B cell (primary cell): ENCODE results near the gene ACACB. TPM values are rescaled to one million over a fixed set of nuclear protein-coding genes. Genes with fewer than 3 reads are reported as not detected.

ENCODE experiments used
- ATAC-seq: fragments of 200-7000 bp; cut with Tn5 transposase; one replicate; pipeline ENCODE4 v1.10.0; 2021; ENCODE audit warnings: low read depth, mild to moderate bottlenecking, moderate number of reproducible peaks, moderate library complexity
- CTCF ChIA-PET: fragments of 350-600 bp; sonication (Branson Sonifier 250); formaldehyde crosslinking; loops from one replicate; lab custom pipeline; 2021; ENCODE audit warnings: antibody characterized with exemption, inconsistent platforms; lab: Charles Lee
- POLR2A ChIA-PET: fragments of 350-600 bp; sonication (Branson Sonifier 250); formaldehyde crosslinking; loops from one replicate; lab custom pipeline; 2021; ENCODE audit warnings: antibody characterized with exemption; lab: Charles Lee
- DNase-seq: peaks from one replicate; pipeline ENCODE4 v3.0.0; 2013
- H2AFZ ChIP-seq: 2 replicates; pipeline ENCODE4 v1.6.1; 2012; ENCODE audit warnings: mild to moderate bottlenecking, low read depth, low read length; ENCODE audit not compliant: insufficient read depth, poor library complexity, severe bottlenecking
- H3K27ac ChIP-seq, 2 donors: 1 replicate in 1 of 2; 2 replicates in 1 of 2; pipeline ENCODE4 v1.5.1; 2012 to 2013; ENCODE audit warnings: low read length in 2 of 2, mild to moderate bottlenecking in 2 of 2, moderate library complexity in 1 of 2
- H3K27me3 ChIP-seq, 4 experiments: fragments of 200-600 bp in 1 of 4; sonication (generic) in 1 of 4; replicated peaks in 1 of 4; 1 replicate in 2 of 4; 2 replicates in 2 of 4; pipeline versions ENCODE4 v1.6.1 to v1.7.0; 2013 to 2016; ENCODE audit warnings: low read length in 3 of 4, mild to moderate bottlenecking in 2 of 4, mixed read lengths in 1 of 4, moderate library complexity in 1 of 4; ENCODE audit not compliant: insufficient read depth in 4 of 4, control insufficient read depth in 3 of 4; ENCODE audit errors: control extremely low read depth in 1 of 4
- H3K36me3 ChIP-seq, 2 experiments: replicated peaks in 1 of 2; 1 replicate in 1 of 2; 2 replicates in 1 of 2; pipeline versions ENCODE4 v1.6.1 to v1.7.1; 2013; ENCODE audit warnings: low read length in 1 of 2; ENCODE audit not compliant: insufficient read depth in 2 of 2, control insufficient read depth in 1 of 2; ENCODE audit errors: control extremely low read depth in 1 of 2, extremely low read depth in 1 of 2
- H3K4me1 ChIP-seq, 2 donors: fragments of 200-600 bp in 1 of 2; sonication (generic) in 1 of 2; 1 replicate in 1 of 2; 2 replicates in 1 of 2; pipeline versions ENCODE4 v1.5.1 to v1.6.1; 2013 to 2017; ENCODE audit warnings: low read length in 2 of 2; ENCODE audit not compliant: control insufficient read depth in 2 of 2, insufficient read depth in 2 of 2
- H3K4me2 ChIP-seq: replicated peaks from 2 replicates; pipeline ENCODE3; 2012; ENCODE audit warnings: mild to moderate bottlenecking, low read depth, low read length; ENCODE audit not compliant: poor library complexity, severe bottlenecking
- H3K4me3 ChIP-seq, 5 experiments: fragments of 200-600 bp in 1 of 5; sonication (generic) in 1 of 5; 1 replicate in 3 of 5; 2 replicates in 2 of 5; pipeline versions ENCODE4 v1.5.1 to v1.7.0; 2011 to 2016; ENCODE audit warnings: low read length in 4 of 5, mild to moderate bottlenecking in 4 of 5, low read depth in 2 of 5, control low read depth in 1 of 5, moderate library complexity in 1 of 5; ENCODE audit not compliant: insufficient read depth in 1 of 5; ENCODE audit errors: control extremely low read depth in 1 of 5, extremely low read depth in 1 of 5
- H3K79me2 ChIP-seq: fragments of 200-600 bp; sonication (generic); one replicate; pipeline ENCODE4 v1.6.0; 2016; ENCODE audit warnings: low read length; ENCODE audit not compliant: control insufficient read depth, insufficient read depth
- H3K9ac ChIP-seq: fragments of 200-600 bp; sonication (generic); 2 replicates; pipeline ENCODE4 v1.6.1; 2017; ENCODE audit warnings: mild to moderate bottlenecking, low read length, moderate library complexity
- H3K9me3 ChIP-seq, 3 donors: one replicate each; pipeline versions ENCODE4 v1.6.1 to v1.7.1; 2013; ENCODE audit warnings: low read length in 2 of 3; ENCODE audit not compliant: control insufficient read depth in 2 of 3, insufficient read depth in 1 of 3; ENCODE audit errors: control extremely low read depth in 1 of 3
- H4K20me1 ChIP-seq: 2 replicates; pipeline ENCODE4 v1.6.0; 2012; ENCODE audit warnings: mild to moderate bottlenecking, low read length; ENCODE audit not compliant: insufficient read depth, control insufficient read depth, poor library complexity, severe bottlenecking
- H3K27ac Mint-ChIP-seq: one replicate; pipeline ENCODE4 v1.8.0; 2021; ENCODE audit warnings: mixed read lengths
- H3K27me3 Mint-ChIP-seq: one replicate; pipeline ENCODE4 v1.8.0; 2021; ENCODE audit warnings: mixed read lengths
- H3K4me1 Mint-ChIP-seq: one replicate; pipeline ENCODE4 v1.8.0; 2021; ENCODE audit warnings: mixed read lengths
- H3K4me3 Mint-ChIP-seq: one replicate; pipeline ENCODE4 v1.8.0; 2021; ENCODE audit warnings: mixed read lengths
- H3K9me3 Mint-ChIP-seq: one replicate; pipeline ENCODE4 v1.8.0; 2022; ENCODE audit warnings: mixed read lengths; ENCODE audit not compliant: insufficient read depth
- CTCF ChIP-seq: fragments of 200-600 bp; IDR thresholded peaks from one replicate; pipeline ENCODE4 v1.8.0; 2022; ENCODE audit warnings: antibody characterized with exemption, mild to moderate bottlenecking
- EZH2 ChIP-seq: IDR thresholded peaks from 2 replicates; pipeline ENCODE4 v1.6.1; 2012; ENCODE audit warnings: borderline replicate concordance, low read depth, mild to moderate bottlenecking, moderate library complexity, low read length; ENCODE audit not compliant: insufficient read depth, poor library complexity, severe bottlenecking
- WGBS: methylation state at CpG from one replicate; pipeline ENCODE4 v1.1.5; 2013; ENCODE audit warnings: missing lambda C conversion rate; ENCODE audit not compliant: insufficient coverage; 5-methylcytosine and 5-hydroxymethylcytosine counted together
- intact Hi-C: fragments of 100-400 bp; cut with micrococcal nuclease; formaldehyde crosslinking; loops from one replicate; pipeline ENCODE4 v1.10.0; 2022
- polyA plus RNA-seq: library from polyadenylated mRNA; depleted of rRNA; stranded (reverse); fragments of >200 nt; gene quantifications from 2 replicates; pipeline ENCODE4 v1.2.3, GENCODE V29; 2012
- total RNA-seq, 2 donors: library from RNA; stranded (reverse); fragments of 120-200 nt in 1 of 2; gene quantifications; 1 replicate in 1 of 2; 2 replicates in 1 of 2; pipeline versions ENCODE4 v1.2.3 to v1.2.4, GENCODE V29; 2013 to 2022

Gene ACACB
- total and polyA plus RNA-seq, 2 donors (not counting 1 experiment from before 2014, with no cell fraction given), result 7.4 to 27.5 TPM

DNA sequence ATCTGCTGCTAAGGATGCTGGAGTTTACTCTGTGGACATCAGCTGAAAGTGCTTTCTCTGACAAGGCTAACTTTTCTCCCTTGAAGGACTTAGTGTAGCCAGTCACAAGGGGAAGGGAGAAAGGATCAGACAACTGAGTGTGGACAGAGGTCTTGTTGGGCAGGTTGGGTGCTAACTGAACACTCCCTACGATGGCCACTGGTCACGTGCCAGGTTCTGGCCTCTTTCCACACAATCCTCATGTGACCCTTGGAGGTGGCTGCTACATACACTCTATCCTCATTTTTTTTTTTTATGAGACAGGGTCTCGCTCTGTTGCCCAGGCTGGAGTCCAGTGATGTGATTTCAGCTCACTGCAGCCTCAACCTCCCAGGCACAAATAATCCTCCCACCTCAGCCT, 153.0 kb downstream of the ACACB start:
- Mint-ChIP-seq H3K4me3 (no peak overlapping the region), H3K9me3 (peaks cover 5% of the 10 kb centered on the region), H3K27me3 (peaks cover 7% of the 10 kb centered on the region), H3K4me1 (no peaks in the 10 kb centered on the region), H3K27ac (no peak overlapping the region)
- H3K4me3 ChIP-seq, result no peak overlapping the region
- WGBS, result 89% methylated on average over 3 of the region's 3 CpGs
- H3K36me3 ChIP-seq, result no peaks in the 10 kb centered on the region
- H3K27ac ChIP-seq, result no peak overlapping the region
- ChIA-PET CTCF (no interaction called here), POLR2A (no interaction called here)
- ATAC-seq (no peak), DNase-seq (no peak)
- no peak overlapping the region for H3K4me2 ChIP-seq
- no peak overlapping the region for H3K9ac ChIP-seq
- peaks cover 0 to 6% (median 0%) of the 10 kb centered on the region in 3 donors for H3K9me3 ChIP-seq
- H3K79me2 ChIP-seq, result no peaks in the 10 kb centered on the region
- no peaks in the 10 kb centered on the region for H4K20me1 ChIP-seq
- intact Hi-C loops, result no loop called here
- no peaks in the 10 kb centered on the region for H3K4me1 ChIP-seq
- TF ChIP-seq EZH2 (no peak), CTCF (no peak)
- H3K27me3 ChIP-seq, result no peaks in the 10 kb centered on the region
- H2AFZ ChIP-seq, result no peak overlapping the region

GRCh38 chr12:109270494-109270893, 154.1 kb downstream of the ACACB start:
- no peaks in the 10 kb centered on the region for H3K36me3 ChIP-seq
- H3K9me3 ChIP-seq, result peaks cover 0 to 5% (median 0%) of the 10 kb centered on the region in 3 donors
- H3K27me3 ChIP-seq, result no peaks in the 10 kb centered on the region
- no peak overlapping the region for H3K4me3 ChIP-seq
- DNase-seq (no peak), ATAC-seq (no peak)
- no peaks in the 10 kb centered on the region for H4K20me1 ChIP-seq
- Mint-ChIP-seq H3K4me1 (no peaks in the 10 kb centered on the region), H3K9me3 (peaks cover 5% of the 10 kb centered on the region), H3K4me3 (no peak overlapping the region), H3K27ac (no peak overlapping the region), H3K27me3 (peaks cover 13% of the 10 kb centered on the region)
- ChIA-PET POLR2A (no interaction called here), CTCF (no interaction called here)
- no peak for TF ChIP-seq CTCF
- no peak for TF ChIP-seq EZH2
- no peaks in the 10 kb centered on the region for H3K79me2 ChIP-seq
- H3K4me1 ChIP-seq, result no peaks in the 10 kb centered on the region
- no CpG with 5 or more reads among the region's 1 CpG for WGBS
- no peak overlapping the region for H3K27ac ChIP-seq
- H3K4me2 ChIP-seq, result no peak overlapping the region
- no peak overlapping the region for H3K9ac ChIP-seq
- H2AFZ ChIP-seq, result no peak overlapping the region
- intact Hi-C loops, result no loop called here
